ENCODE measurements around the gene SYNPO2. TPM values are rescaled to one million over a fixed set of nuclear protein-coding genes. Genes with fewer than 3 reads are reported as not detected.

Gene SYNPO2
- total and polyA plus RNA-seq, 2 of the 13 experiments (the other 11 are each of a cell fraction or from before 2014, with no cell fraction given) = not detected

DNA sequence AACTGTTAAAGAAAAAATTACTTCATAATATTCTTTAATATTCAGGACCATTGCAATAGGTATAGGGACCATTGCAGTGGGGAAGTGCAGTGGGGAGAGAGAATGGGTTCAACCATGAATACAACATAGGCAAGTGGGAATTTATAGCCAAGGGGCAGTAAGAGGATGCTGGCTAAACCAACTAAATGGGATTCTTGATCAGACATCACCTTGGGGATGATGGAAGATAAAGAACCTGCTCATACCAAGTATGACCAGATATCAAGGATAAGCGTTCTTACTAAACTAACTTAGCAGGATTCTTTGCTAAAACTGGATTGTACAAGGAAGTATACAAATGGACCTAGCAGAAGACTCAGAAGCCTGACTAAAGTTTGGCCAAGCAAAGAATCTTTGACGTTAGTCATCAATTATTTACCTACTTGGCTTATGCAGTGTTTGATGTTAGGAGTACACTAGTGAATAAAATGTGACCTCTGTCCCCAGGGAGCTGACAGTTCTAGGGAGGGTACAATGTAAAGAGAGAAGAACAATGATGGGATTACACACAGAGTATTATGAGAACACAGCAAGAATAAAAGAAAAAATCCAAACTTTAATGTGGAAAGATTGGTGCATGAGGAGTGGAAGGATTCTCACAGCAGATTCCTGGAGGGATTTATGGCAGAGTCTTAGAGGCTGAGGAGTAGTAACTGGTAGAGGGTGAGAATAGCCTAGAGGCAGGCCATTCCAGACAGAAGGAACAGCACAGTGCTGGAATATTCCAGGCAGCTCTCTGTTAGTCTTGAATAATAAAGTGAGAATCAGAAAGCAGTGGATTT is 192.3 kb downstream of the SYNPO2 start (continued):
- TF ChIP-seq, protein P1, sequence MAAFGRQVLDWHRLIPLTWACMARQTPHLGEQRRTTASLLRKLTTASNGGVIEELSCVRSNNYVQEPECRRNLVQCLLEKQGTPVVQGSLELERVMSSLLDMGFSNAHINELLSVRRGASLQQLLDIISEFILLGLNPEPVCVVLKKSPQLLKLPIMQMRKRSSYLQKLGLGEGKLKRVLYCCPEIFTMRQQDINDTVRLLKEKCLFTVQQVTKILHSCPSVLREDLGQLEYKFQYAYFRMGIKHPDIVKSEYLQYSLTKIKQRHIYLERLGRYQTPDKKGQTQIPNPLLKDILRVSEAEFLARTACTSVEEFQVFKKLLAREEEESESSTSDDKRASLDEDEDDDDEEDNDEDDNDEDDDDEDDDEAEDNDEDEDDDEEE (CRISPR knock-in tag; IDR thresholded peaks at IDR 0.05) = no peak
- TF ChIP-seq, protein P2, sequence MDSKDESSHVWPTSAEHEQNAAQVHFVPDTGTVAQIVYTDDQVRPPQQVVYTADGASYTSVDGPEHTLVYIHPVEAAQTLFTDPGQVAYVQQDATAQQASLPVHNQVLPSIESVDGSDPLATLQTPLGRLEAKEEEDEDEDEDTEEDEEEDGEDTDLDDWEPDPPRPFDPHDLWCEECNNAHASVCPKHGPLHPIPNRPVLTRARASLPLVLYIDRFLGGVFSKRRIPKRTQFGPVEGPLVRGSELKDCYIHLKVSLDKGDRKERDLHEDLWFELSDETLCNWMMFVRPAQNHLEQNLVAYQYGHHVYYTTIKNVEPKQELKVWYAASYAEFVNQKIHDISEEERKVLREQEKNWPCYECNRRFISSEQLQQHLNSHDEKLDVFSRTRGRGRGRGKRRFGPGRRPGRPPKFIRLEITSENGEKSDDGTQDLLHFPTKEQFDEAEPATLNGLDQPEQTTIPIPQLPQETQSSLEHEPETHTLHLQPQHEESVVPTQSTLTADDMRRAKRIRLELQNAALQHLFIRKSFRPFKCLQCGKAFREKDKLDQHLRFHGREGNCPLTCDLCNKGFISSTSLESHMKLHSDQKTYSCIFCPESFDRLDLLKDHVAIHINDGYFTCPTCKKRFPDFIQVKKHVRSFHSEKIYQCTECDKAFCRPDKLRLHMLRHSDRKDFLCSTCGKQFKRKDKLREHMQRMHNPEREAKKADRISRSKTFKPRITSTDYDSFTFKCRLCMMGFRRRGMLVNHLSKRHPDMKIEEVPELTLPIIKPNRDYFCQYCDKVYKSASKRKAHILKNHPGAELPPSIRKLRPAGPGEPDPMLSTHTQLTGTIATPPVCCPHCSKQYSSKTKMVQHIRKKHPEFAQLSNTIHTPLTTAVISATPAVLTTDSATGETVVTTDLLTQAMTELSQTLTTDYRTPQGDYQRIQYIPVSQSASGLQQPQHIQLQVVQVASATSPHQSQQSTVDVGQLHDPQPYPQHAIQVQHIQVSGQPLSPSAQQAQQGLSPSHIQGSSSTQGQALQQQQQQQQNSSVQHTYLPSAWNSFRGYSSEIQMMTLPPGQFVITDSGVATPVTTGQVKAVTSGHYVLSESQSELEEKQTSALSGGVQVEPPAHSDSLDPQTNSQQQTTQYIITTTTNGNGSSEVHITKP (CRISPR knock-in tag; IDR thresholded peaks at IDR 0.05; ENCODE audit: low read depth) = no peak
- TF ChIP-seq, protein P3, sequence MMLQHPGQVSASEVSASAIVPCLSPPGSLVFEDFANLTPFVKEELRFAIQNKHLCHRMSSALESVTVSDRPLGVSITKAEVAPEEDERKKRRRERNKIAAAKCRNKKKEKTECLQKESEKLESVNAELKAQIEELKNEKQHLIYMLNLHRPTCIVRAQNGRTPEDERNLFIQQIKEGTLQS (CRISPR knock-in tag; IDR thresholded peaks at IDR 0.05) = peak; percentile 79; the same call in 1 of the 2 replicates
- TF ChIP-seq ZMYM3 (CRISPR knock-in tag; IDR thresholded peaks at IDR 0.05) = no peak
- no peak for TF ChIP-seq RFX1 (IDR thresholded peaks at IDR 0.05)
- TF ChIP-seq, protein P4, sequence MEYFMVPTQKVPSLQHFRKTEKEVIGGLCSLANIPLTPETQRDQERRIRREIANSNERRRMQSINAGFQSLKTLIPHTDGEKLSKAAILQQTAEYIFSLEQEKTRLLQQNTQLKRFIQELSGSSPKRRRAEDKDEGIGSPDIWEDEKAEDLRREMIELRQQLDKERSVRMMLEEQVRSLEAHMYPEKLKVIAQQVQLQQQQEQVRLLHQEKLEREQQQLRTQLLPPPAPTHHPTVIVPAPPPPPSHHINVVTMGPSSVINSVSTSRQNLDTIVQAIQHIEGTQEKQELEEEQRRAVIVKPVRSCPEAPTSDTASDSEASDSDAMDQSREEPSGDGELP (IDR thresholded peaks at IDR 0.05; ENCODE audit: borderline replicate concordance, low read depth) = no peak
- TF ChIP-seq POLR2AphosphoS5 (IDR thresholded peaks at IDR 0.05; ENCODE audit: low read depth, low read length) = no peak
- peak; percentile 82 for TF ChIP-seq FOSL1 (CRISPR knock-in tag; IDR thresholded peaks at IDR 0.05; ENCODE audit: borderline replicate concordance)
- 0 out of 2 replicates have a peak, but pooled peaks have one; percentile 61 for TF ChIP-seq MIER2 (CRISPR knock-in tag; IDR thresholded peaks at IDR 0.05)
- 0 out of 2 replicates have a peak, but pooled peaks have one; percentile 41 for TF ChIP-seq CHD4 (IDR thresholded peaks at IDR 0.05; ENCODE audit: borderline replicate concordance, low read length)
- TF ChIP-seq, protein P5, sequence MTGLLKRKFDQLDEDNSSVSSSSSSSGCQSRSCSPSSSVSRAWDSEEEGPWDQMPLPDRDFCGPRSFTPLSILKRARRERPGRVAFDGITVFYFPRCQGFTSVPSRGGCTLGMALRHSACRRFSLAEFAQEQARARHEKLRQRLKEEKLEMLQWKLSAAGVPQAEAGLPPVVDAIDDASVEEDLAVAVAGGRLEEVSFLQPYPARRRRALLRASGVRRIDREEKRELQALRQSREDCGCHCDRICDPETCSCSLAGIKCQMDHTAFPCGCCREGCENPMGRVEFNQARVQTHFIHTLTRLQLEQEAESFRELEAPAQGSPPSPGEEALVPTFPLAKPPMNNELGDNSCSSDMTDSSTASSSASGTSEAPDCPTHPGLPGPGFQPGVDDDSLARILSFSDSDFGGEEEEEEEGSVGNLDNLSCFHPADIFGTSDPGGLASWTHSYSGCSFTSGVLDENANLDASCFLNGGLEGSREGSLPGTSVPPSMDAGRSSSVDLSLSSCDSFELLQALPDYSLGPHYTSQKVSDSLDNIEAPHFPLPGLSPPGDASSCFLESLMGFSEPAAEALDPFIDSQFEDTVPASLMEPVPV (CRISPR knock-in tag; IDR thresholded peaks at IDR 0.05) = no peak
- no peak for TF ChIP-seq NFE2 (CRISPR knock-in tag; IDR thresholded peaks at IDR 0.05)
- TF ChIP-seq KDM6A (CRISPR knock-in tag; IDR thresholded peaks at IDR 0.05; ENCODE audit: low read depth) = peak; percentile 82
- no peak for TF ChIP-seq ZNF232 (CRISPR knock-in tag; IDR thresholded peaks at IDR 0.05; ENCODE audit: borderline replicate concordance)
- TF ChIP-seq, protein P6, sequence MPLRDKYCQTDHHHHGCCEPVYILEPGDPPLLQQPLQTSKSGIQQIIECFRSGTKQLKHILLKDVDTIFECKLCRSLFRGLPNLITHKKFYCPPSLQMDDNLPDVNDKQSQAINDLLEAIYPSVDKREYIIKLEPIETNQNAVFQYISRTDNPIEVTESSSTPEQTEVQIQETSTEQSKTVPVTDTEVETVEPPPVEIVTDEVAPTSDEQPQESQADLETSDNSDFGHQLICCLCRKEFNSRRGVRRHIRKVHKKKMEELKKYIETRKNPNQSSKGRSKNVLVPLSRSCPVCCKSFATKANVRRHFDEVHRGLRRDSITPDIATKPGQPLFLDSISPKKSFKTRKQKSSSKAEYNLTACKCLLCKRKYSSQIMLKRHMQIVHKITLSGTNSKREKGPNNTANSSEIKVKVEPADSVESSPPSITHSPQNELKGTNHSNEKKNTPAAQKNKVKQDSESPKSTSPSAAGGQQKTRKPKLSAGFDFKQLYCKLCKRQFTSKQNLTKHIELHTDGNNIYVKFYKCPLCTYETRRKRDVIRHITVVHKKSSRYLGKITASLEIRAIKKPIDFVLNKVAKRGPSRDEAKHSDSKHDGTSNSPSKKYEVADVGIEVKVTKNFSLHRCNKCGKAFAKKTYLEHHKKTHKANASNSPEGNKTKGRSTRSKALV (CRISPR knock-in tag; IDR thresholded peaks at IDR 0.05) = no peak
- peak; percentile 82; the same call in 1 of the 2 replicates for TF ChIP-seq FOXJ3 (CRISPR knock-in tag; IDR thresholded peaks at IDR 0.05; ENCODE audit: borderline replicate concordance)
- TF ChIP-seq ZNF660 (CRISPR knock-in tag; IDR thresholded peaks at IDR 0.05; ENCODE audit: borderline replicate concordance, low read depth) = no peak
- no peak for TF ChIP-seq ZNF382 (CRISPR knock-in tag; IDR thresholded peaks at IDR 0.05; ENCODE audit: borderline replicate concordance)
- no peak for TF ChIP-seq ZKSCAN1 (IDR thresholded peaks at IDR 0.05; ENCODE audit: low read length)

All from HepG2 (cell line).